Neuron (in vitro differentiated cells): ENCODE data around the gene LPCAT1.
"Not testable (repeated sequence)": the region's sequence is repeated elsewhere in the genome, so short reads cannot be mapped to it uniquely, and the experiment has no call there.

Experiments used
- H2AFZ ChIP-seq: one replicate; pipeline ENCODE4 v1.6.1; 2013; ENCODE audit warnings: low read depth, mild to moderate bottlenecking, inconsistent platforms, low read length, moderate library complexity
- H3K27me3 ChIP-seq: one replicate; pipeline ENCODE4 v1.6.1; 2013; ENCODE audit warnings: low read length; ENCODE audit not compliant: insufficient read depth
- H3K36me3 ChIP-seq: one replicate; pipeline ENCODE4 v1.6.1; 2013; ENCODE audit warnings: low read length; ENCODE audit not compliant: insufficient read depth
- H3K4me1 ChIP-seq: one replicate; pipeline ENCODE4 v1.6.1; 2013; ENCODE audit warnings: low read length; ENCODE audit not compliant: insufficient read depth
- H3K4me3 ChIP-seq: 2 replicates; pipeline ENCODE4 v1.5.1; 2013; ENCODE audit warnings: mild to moderate bottlenecking, low read length, moderate library complexity
- H3K9me3 ChIP-seq: one replicate; pipeline ENCODE4 v1.6.1; 2013; ENCODE audit warnings: low read length

LPCAT1 gene

DNA sequence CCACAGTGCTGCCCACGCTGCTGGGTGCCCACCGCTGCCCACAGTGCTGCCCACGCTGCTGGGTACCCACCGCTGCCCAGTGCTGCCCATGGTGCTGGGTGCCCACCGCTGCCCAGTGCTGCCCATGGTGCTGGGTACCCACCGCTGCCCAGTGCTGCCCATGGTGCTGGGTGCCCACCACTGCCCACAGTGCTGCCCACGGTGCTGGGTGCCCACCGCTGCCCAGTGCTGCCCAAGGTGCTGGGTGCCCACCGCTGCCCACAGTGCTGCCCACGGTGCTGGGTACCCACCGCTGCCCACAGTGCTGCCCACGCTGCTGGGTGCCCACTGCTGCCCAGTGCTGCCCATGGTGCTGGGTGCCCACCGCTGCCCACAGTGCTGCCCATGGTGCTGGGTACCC lies 101.2 kb downstream of the LPCAT1 start:
- H3K4me1 ChIP-seq, H3K9me3 ChIP-seq, H3K4me3 ChIP-seq, H2AFZ ChIP-seq, H3K27me3 ChIP-seq, H3K36me3 ChIP-seq: not testable (repeated sequence)

GRCh38 chr5:1421521-1422341 lies 102.0 kb downstream of the LPCAT1 start:
- Histone ChIP-seq H3K36me3 (no peaks in the 10 kb centered on the region), H3K9me3 (peaks cover 4% of the 10 kb centered on the region), H3K4me1 (no peaks in the 10 kb centered on the region), H3K4me3 (no peak overlapping the region), H3K27me3 (no peaks in the 10 kb centered on the region), H2AFZ (no peak overlapping the region)

DNA sequence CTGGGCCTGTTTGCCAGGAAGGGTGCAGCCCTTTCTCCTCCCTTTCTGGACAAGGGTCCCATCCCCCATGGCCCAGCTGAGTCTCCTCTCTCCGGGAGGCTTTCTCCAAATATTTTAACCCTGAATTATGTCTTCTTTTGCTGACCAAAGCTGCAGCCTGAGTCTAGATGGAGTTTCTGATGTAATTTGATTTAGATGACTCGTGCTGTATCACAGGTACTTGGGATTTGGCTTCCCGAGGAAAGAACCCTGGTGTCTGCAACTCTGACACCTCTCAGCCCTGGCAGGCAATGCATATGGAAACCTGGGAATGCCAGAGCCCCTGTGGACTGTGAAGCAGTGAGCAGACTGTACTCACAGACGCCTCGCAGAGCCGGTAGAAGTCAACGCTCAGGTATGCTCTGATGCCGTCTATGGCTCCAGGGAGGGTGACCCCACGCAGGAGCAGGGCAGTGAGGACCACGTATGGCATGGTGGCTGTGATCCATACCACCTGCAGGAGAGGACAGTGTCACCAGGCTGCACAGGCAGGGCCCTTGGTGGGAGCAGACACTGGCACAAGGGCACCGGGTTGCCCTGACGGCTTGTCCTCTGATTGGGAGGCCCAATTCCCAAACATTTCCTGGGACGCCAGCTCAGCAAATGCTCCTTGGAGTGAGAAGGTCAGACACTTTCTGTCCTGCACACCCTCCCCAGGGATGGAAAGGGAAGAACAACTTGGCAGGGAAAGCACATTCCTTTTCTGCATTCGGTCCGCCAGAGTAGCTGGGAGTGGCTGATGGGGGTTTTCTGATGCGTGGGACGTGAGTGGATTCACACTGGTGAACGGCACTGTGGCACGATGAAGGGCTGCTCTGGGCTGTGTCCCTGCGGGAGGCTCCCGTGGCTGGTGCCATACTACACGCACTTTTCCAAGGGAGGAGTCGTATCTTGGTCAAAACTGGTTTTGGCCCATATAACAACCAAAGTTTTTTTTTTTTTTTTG lies 103.3 kb downstream of the LPCAT1 start:
- no peaks in the 10 kb centered on the region for H3K36me3 ChIP-seq
- no peaks in the 10 kb centered on the region for H3K4me1 ChIP-seq
- no peaks in the 10 kb centered on the region for H3K27me3 ChIP-seq
- no peak overlapping the region for H3K4me3 ChIP-seq
- H2AFZ ChIP-seq: no peak overlapping the region
- peaks cover 4% of the 10 kb centered on the region for H3K9me3 ChIP-seq

DNA sequence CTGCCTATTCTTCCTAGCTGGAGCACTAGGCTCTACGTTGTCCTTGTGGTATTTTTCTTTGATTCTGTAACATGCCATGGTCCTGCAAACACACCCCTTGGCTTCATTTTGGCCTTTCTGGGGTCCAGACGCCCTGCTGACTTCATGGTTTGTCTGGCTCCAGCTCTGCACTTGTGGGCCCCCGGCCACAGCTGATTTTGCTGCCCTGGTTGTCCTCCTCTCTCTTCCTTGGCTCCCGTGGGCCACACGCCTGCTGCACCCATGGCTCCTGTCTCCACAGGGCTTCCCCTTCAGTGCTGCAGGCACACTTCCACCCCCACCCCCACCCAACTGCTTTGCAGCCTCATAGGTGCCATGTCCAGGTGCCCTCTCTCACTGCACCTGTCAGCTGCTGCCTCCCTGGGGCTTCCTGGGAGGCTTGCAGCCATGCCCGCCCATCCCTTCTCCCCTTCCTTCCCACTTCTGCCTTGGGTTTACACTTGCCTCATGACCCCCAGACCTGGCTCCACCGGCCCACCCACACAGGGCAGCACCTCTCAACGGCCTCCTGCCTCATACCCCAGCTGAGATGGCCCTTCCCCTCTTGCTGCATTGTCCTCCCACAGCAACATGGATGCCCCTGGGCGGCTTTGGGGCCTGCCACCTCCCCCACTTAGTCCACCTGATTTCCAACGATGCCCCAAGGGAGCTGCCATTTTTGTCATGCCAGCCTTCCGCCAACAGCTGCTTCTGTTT lies 104.1 kb downstream of the LPCAT1 start:
- Histone ChIP-seq H3K4me3 (no peak overlapping the region), H3K36me3 (no peaks in the 10 kb centered on the region), H3K27me3 (no peaks in the 10 kb centered on the region), H3K4me1 (no peaks in the 10 kb centered on the region), H3K9me3 (peaks cover 4% of the 10 kb centered on the region), H2AFZ (no peak overlapping the region)

DNA sequence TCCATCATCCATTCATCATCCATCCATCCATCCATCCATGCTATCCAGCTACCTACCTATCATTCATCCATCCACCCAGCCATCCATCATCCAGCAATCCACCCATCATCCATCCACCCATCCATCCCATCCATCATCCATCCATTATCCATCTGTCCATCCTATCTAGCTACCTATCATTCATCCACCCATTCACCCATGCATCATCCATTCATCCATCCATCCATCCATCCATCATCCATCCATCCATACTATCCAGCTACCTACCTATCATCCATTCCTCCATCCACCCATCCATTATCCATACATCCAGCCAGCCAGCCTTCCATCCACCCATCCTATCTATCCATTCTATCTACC lies 104.9 kb downstream of the LPCAT1 start:
- Histone ChIP-seq H3K9me3 (no peaks in the 10 kb centered on the region), H3K36me3 (no peaks in the 10 kb centered on the region), H3K27me3 (peaks cover 2% of the 10 kb centered on the region), H3K4me3 (no peak overlapping the region), H3K4me1 (no peaks in the 10 kb centered on the region), H2AFZ (no peak overlapping the region)

GRCh38 chr5:1418238-1418920 lies 105.4 kb downstream of the LPCAT1 start:
- Histone ChIP-seq H2AFZ (no peak overlapping the region), H3K36me3 (no peaks in the 10 kb centered on the region), H3K4me3 (no peak overlapping the region), H3K9me3 (no peaks in the 10 kb centered on the region), H3K4me1 (no peaks in the 10 kb centered on the region), H3K27me3 (peaks cover 4% of the 10 kb centered on the region)

GRCh38 chr5:1417586-1418225 lies 106.1 kb downstream of the LPCAT1 start:
- Histone ChIP-seq H3K9me3 (no peaks in the 10 kb centered on the region), H3K27me3 (peaks cover 7% of the 10 kb centered on the region), H3K36me3 (no peaks in the 10 kb centered on the region), H2AFZ (no peak overlapping the region), H3K4me3 (no peak overlapping the region), H3K4me1 (no peaks in the 10 kb centered on the region)

- Histone ChIP-seq H3K9me3 (no peaks in the 10 kb centered on the region), H3K4me1 (no peaks in the 10 kb centered on the region), H3K36me3 (no peaks in the 10 kb centered on the region), H3K27me3 (peaks cover 14% of the 10 kb centered on the region), H3K4me3 (no peak overlapping the region), H2AFZ (no peak overlapping the region)
These were observed 106.8 kb downstream of the LPCAT1 start for GRCh38 chr5:1416856-1417469.

DNA sequence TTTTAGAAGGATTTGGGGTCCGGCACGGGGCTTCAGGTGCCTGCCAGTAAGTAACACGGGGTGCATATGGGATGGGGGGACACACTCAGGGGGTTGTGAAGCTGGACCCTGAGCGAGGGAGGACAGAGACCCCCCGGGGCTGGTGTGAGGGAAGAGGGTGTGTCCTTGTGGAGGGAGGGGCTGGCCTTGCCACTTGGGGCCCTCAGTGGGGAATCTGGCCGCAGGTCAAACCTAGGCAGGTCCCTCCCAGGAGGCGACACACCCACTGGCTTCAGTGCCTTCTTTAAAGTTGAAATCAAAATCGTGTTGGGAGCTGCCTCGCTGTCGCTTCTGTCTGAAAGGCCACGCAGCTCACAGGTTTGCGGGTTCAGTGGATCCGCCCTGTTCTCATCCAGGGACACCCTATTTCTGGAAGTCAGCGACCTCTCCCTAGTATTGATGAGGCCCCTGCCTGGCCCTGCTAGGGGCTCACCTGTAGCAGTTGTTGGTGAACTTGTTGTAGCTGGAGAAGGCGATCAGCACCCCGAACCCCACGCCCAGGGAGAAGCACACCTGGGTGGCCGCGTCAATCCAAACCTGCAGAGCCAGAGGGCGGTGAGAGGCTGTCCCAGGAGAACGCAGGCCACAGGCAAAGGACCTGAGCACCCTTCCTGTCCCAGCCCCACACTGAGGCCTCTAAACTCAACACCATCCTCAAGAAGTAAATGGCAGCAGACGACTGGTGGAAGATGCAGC lies 108.0 kb downstream of the LPCAT1 start:
- Histone ChIP-seq H3K4me3 (no peak overlapping the region), H3K27me3 (peaks cover 20% of the 10 kb centered on the region), H2AFZ (no peak overlapping the region), H3K36me3 (no peaks in the 10 kb centered on the region), H3K4me1 (no peaks in the 10 kb centered on the region), H3K9me3 (no peaks in the 10 kb centered on the region)

- Histone ChIP-seq H3K27me3 (peaks cover 20% of the 10 kb centered on the region), H3K4me3 (no peak overlapping the region)
These were observed 108.7 kb downstream of the LPCAT1 start for GRCh38 chr5:1415059-1415425.

GRCh38 chr5:1414311-1415058 lies 109.3 kb downstream of the LPCAT1 start:
- no peak overlapping the region for H3K4me3 ChIP-seq
- no peaks in the 10 kb centered on the region for H3K4me1 ChIP-seq
- H2AFZ ChIP-seq: no peak overlapping the region

More at GRCh38 chr5:1415059-1415425, 108.7 kb downstream of the LPCAT1 start:
- no peaks in the 10 kb centered on the region for H3K4me1 ChIP-seq
- no peak overlapping the region for H2AFZ ChIP-seq
- H3K9me3 ChIP-seq: no peaks in the 10 kb centered on the region
- no peaks in the 10 kb centered on the region for H3K36me3 ChIP-seq

More at GRCh38 chr5:1414311-1415058, 109.3 kb downstream of the LPCAT1 start:
- Histone ChIP-seq H3K27me3 (peaks cover 20% of the 10 kb centered on the region), H3K36me3 (no peaks in the 10 kb centered on the region), H3K9me3 (no peaks in the 10 kb centered on the region)
